ENCODE data around the gene DNAJA3.

DNAJA3 gene

DNA sequence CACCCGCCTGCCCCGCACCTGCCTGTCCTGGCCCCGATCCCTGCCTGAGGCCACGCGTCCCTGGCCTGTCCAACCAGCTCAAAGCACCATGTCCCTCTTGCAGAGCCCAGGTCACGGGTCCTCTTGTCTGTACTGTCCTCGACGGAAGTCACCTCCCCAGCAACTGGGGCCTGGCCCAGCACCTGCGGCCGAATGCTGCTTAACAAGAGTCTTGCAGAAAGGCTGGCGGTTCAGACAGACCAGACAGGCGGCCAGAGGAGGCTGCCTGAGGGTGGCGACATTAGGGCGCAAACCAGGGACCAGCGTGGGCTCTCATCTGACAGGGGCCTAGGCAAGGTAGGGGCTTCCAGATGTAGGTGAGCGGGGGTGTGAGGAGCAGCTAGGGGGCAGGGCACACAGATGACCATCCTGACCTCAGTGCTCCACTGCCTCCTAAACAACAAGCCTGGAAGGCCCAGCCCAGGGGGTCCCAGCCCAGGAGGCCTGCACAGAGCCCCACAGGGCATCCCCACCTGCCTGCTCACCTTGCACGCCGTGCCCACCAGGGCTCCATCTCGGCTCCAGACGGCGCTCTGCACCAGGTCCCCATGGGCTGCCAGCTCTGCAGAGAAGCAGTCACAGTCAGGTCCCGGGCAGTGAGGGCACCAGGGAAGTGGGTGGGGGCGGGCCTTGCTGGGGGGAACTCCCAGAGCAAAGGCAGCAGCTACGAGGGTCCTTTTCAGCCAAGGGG, 20.5 kb upstream of the DNAJA3 start:
- no peak overlapping the region for H3K27ac ChIP-seq
- TF ChIP-seq, protein P1, sequence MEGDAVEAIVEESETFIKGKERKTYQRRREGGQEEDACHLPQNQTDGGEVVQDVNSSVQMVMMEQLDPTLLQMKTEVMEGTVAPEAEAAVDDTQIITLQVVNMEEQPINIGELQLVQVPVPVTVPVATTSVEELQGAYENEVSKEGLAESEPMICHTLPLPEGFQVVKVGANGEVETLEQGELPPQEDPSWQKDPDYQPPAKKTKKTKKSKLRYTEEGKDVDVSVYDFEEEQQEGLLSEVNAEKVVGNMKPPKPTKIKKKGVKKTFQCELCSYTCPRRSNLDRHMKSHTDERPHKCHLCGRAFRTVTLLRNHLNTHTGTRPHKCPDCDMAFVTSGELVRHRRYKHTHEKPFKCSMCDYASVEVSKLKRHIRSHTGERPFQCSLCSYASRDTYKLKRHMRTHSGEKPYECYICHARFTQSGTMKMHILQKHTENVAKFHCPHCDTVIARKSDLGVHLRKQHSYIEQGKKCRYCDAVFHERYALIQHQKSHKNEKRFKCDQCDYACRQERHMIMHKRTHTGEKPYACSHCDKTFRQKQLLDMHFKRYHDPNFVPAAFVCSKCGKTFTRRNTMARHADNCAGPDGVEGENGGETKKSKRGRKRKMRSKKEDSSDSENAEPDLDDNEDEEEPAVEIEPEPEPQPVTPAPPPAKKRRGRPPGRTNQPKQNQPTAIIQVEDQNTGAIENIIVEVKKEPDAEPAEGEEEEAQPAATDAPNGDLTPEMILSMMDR (IDR thresholded peaks at IDR 0.05), result no peak
- no peak for TF ChIP-seq ZFX (IDR thresholded peaks at IDR 0.05; ENCODE audit: borderline replicate concordance)

DNA sequence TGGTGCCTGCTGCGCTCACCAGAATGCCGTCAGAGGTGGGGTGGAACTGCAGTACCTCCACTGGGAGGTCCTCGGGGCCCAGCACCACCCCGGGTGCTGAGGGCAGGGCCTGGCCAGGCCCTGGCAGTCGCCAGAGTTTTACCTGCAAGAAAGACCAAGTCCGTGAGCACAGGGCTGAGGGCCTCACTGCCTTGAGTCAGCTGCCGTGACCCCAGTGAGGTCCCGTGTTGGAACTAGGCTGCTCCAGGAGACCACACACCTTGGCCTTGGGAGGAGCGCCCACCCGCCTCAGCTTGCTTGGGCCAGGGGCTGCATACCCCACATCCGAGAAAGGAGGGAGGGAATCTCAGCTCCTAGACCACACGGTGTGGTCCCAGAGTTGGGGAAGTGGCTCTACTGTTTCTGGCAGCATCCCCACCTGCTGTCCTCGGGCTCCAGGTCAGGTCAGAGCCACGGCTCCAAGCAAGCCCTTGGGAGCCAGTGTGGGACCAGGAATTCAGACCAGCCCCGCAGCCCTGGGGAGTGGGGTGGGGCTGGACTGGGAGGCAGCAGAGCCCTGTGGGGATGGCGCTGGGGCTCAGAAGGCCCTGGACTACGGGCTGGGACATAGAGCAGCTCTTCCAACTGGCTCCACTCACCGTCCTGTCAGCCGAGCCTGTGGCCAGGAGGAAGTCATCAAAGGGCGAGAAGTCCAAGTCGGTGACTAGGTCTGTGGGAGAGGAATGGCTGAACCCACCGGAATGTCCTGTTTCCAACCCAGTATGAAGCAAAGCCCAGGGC, 17.9 kb upstream of the DNAJA3 start:
- TF ChIP-seq, protein P1 (IDR thresholded peaks at IDR 0.05), result no peak
- TF ChIP-seq ZFX (IDR thresholded peaks at IDR 0.05; ENCODE audit: borderline replicate concordance), result no peak
- no peak overlapping the region for H3K27ac ChIP-seq

DNA sequence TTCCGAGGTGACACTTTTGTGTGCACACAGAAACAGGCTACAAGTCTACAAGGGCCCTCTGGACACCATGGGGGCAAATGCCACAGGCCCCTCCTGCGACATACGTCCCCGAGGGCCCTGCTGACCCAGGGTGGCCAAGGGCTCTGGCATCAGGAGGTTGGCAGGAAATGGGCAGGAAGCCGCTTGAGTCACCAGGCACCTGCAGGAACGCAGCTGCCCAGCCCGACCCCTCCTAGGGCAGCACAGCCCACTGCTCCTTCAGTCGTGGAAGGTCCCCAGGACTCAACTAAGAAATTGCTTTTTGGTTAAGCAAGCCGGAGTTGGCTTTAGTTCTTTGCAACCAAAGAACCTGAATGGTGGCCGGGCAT, 17.4 kb upstream of the DNAJA3 start:
- no peak for TF ChIP-seq ZFX (IDR thresholded peaks at IDR 0.05; ENCODE audit: borderline replicate concordance)
- TF ChIP-seq, protein P1 (IDR thresholded peaks at IDR 0.05), result no peak
- H3K27ac ChIP-seq, result no peak overlapping the region

DNA sequence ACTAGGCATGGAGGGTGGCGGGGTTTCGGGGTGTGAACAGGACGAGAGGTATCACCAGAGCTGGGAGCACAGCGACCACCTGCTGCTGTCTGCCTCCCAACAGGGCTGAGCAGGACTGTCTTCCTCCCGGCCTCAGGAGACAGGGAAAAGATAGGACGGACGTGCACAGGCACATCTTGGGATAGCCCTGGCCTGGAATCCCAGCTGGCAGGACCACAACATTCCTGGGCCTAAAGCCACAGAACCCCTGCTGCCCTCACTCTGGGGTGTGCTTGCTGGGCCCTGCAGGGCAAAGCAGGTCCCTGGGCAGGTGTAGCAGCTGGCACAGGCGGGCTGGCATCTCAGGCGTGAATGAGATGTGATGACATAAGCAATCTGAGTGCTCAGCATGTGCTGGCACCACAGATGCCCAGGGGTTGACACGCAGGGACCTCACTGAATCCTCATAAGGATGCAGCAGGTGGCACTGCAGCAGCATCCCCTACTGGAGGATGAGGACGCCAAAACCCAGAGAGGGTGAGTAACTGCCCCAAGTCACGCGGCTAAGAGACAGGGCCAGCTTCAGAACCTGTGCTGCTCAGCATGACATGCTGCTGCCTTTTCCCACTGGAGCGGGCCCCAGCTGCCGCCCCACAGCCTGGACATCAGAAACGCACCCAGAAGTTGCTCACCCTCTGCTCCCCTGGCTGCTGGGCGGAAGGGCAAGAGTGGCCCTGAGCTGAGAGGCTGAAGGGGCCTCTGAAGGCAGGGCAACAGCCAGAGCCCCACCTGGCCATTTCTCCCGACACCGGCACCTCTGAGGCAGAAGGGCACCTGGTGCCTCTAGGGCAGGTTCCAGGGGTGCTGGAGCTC, 16.4 kb upstream of the DNAJA3 start:
- TF ChIP-seq ZFX (IDR thresholded peaks at IDR 0.05; ENCODE audit: borderline replicate concordance), result no peak
- TF ChIP-seq, protein P1 (IDR thresholded peaks at IDR 0.05), result peak; percentile 19; the same call in 1 of the 2 replicates
- H3K27ac ChIP-seq, result no peak overlapping the region

DNA sequence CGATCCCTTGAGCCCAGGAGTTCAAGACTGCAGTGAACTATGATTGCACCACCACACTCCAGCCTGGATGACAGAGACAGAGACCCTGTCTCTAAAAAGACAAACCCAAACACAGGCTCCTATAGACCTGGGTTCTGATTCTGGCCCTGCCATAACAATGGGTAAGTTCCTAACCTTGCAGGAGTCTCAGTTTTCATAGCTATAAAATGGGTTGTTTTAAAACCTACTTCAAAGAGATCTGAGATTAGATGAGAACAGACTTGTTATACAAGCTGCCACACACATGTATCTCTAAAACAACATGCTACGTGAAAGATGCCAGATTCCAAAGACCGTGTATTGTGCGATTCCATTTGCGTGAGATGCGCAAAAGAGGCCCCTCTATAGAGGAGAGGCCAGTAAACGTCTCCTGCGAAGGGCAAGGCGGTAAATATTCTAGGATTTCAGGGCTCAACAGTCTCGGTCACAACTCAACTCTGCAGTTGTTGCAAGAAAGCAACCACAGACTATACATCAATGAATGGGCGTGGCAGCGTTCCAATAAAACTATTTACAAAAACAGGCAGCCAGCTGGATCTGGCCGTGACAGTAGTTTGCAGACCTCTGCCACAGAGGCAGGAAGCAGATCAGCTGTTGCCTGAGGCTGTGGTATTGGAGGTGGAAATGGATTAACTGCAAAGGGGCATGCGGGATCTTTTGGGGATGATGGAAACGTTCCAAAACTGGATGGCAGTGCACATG, 15.2 kb upstream of the DNAJA3 start:
- no peak overlapping the region for H3K27ac ChIP-seq
- TF ChIP-seq, protein P1 (IDR thresholded peaks at IDR 0.05), result no peak
- no peak for TF ChIP-seq ZFX (IDR thresholded peaks at IDR 0.05; ENCODE audit: borderline replicate concordance)

DNA sequence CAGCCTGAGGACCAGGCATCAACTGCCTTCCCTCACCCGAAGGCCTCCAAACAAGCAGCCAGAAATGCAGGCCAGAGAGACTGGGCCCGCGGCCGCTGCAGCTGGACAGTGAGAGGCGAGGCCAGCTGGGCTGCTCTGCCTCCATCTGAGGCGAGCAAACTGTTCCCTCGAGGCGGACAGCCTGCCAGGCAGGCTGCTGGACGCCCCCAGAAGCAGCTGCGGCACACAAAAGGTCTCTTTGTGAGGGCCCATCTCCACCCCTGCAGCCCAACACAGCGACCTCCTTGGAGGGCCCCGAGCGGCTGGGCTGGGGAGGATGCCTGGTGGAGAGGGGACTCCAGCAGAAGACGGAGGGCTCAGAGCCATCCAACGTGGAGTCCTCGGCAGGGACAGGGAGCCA, 14.0 kb upstream of the DNAJA3 start:
- no peak overlapping the region for H3K27ac ChIP-seq
- no peak for TF ChIP-seq ZFX (IDR thresholded peaks at IDR 0.05; ENCODE audit: borderline replicate concordance)
- TF ChIP-seq, protein P1 (IDR thresholded peaks at IDR 0.05), result no peak
